UCSD-AML1 (cell line): ENCODE results near the gene GINS3.

ENCODE experiments used
- DNase-seq: peaks from one replicate; lab custom pipeline; 2025; ENCODE audit not compliant: unreplicated experiment; lab: John Stamatoyannopoulos, UW

Gene GINS3

GRCh38 chr16:58422809-58423208 lies 30.5 kb downstream of the GINS3 start:
- no peak for DNase-seq

GRCh38 chr16:58425245-58425644 lies 33.0 kb downstream of the GINS3 start:
- no peak for DNase-seq

DNA sequence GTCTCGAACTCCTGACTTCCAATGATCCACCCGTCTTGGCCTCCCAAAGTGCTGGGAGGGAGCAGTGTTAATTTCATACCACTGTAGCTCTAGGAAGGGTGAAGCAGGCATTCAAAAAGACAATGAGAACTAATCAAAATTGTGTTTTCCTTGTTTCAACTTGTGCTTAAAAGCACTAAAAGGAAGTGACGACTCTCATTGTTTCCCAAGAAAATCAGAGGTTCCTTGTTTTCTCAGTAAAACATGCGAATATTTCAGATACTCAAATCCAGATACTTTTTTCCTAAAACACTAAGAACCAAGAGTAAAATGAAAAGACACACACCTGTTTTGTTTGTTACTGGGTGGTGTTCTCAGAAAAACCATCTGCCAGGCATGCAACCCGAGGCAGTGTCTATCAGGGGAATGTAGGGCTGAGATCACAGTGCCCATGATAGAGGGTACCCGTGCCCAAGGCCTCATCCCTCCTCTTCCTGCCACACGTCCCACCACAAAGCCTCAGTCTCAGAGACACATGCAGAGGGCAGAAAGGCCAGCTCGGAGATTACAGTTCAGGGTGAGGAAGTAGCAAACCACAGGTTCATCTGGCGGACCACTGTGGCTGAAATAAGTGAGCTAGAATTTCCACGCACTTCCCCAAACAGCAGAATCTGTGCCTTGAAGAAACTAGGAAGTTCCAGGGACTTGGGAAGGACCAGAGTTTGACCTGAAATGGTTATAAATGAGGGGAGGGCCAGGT lies 33.7 kb downstream of the GINS3 start:
- peak; percentile 80 for DNase-seq

DNA sequence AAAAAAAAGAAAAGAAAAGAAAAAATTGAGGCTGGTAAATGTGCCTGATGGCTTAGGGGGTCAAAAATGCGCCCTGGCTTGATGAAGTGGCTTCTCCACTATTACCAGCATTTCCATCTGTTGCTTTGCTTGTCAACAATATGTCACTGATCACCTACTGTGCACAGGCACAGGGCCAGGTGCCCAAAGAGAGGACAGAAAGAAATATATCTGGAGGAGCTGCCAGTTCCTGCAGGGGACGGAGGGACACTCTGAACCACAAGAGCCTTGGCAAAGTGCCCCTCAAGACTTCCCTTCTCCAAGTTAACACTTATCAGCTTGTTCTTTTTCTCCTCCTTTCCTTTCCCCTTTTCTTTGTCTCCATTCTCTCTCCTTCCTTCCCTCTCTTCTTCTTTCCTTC lies 34.7 kb downstream of the GINS3 start:
- DNase-seq, result no peak

DNA sequence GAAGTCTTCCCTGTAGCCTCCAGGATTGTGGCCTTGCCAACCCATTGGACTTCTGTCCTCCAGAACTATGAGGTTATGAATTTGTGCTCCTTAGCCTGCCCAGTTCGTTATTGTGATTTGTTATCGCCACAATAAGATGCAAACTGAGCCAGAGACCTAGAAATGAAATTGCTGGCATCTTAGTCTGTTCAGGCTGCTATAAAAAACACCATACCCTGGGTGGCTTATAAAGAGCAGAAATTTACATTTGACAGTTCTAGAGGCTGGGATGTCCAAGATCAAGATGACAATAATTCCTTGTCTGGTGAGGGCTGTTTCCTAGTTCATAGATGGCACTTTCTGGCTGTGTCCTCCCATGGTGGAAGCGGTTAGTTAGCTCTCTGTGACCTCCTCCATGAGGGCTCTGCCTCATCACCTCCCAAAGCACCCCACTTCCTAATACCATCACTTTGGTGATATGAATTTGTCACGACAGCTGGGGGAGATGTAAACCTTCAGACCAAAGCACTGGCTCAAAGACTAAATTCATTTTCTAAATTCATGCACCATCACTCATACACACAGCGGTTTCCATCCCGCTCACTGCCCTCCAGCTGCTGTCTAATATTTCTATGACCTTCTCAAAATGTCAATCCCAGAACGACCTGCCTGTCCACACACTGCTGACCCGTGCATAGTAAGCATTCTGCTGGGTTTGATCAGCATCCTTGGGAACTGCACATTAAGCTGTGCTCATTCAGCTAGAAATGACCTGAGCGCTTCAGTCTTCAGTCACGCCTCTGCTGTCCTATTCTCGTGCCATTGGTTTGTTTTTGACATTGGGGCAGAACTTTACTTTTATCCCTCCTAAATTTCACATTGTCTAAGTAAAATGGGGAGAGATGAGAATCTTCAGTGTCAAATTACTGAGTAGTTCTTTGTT lies 36.6 kb downstream of the GINS3 start:
- DNase-seq, result no peak

GRCh38 chr16:58430718-58431117 lies 38.4 kb downstream of the GINS3 start:
- no peak for DNase-seq

DNA sequence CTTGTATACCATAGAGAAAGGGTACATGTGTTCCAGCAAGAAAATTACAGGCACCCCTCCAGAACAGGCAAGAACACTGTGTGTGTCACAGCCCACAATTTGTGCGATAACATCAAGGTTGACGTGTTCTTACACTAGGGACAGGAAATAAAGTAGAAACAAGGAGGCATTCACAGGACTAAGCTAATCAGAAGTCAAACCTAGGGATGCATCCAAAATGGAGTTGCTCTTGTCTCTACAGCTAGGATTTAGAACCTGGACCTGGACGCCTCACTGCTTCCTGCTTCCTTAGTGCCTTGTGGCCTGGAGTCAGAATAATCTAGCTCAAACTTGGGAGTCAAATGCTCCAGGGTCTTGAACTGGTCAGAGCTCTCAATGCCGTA lies 41.3 kb downstream of the GINS3 start:
- no peak for DNase-seq

- no peak for DNase-seq
Observed at GRCh38 chr16:58435779-58436178, 43.5 kb downstream of the GINS3 start.

DNA sequence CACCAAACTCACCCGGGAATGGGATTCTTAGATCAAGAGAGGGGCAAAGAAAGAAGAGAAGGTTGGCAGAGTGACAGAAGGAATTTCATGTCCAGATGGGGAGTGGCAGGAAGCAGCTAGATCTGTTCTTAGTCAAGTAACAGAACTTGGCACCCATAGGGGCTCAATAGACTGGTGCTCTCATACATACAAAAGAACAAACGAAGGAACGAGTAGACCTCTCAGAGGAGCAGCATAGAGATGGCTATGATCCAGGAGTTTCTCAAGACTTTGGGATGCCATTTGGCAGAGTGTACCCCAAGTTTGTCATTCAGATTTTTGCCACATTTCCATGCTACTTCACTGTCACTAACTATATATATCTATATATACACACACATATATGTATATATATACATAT lies 47.9 kb downstream of the GINS3 start:
- no peak for DNase-seq

DNA sequence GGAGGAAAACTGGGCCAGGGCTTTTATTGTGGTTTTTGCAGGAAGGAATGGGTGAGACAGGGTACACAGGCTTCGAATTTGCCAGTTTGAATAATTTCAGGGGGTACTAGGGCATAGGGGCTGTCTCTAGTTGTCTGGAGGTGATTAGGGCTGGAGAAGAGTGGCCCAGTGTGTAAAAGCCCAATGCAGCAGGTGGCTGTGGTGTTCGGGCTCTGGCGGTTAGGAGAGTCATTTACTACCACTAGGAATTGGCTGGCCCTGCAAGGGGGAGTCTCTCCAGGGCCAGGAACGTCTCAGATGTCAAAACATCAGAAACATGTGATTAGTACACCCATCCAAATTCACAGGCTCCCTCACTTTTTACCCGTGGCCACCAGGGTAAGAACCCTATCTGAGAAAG lies 50.3 kb downstream of the GINS3 start:
- DNase-seq, result no peak

DNA sequence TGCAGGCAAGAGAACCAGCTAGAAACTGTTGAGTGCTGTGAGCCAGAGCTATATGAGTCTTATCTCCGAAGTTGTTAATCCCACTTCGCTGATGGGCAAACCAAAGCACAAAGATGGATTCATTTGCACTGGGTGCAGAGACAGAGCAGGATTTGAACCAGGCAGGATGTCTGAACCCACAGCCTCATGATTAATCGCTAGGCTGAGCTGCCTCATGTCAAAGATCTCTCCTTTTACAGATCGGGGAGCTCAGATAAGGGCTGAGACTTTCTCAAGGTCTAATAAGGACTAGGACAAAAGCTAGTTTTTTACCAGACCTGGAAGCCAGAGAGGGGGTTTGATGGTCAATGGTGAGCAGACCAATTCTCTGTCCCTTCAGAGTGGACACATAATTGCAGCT lies 51.5 kb downstream of the GINS3 start:
- no peak for DNase-seq

DNA sequence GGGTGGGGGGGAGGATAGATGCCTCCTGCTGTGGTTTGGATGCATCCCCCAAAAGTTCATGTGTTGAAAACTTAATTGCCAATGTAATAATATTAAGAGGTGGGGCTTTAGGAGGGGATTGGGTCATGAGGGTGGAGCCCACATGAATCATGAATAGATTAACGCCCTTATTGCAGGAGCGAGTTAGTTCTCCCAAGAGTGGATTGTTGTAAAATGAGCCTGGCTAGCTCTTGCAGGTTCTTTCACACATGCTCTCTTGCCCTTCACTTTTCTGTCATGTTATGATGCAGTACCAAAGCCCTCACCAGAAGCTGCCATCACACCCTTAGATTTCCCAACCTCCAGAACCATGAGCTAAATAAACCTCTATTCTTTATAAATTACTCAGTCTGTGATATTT lies 52.0 kb downstream of the GINS3 start:
- no peak for DNase-seq

DNA sequence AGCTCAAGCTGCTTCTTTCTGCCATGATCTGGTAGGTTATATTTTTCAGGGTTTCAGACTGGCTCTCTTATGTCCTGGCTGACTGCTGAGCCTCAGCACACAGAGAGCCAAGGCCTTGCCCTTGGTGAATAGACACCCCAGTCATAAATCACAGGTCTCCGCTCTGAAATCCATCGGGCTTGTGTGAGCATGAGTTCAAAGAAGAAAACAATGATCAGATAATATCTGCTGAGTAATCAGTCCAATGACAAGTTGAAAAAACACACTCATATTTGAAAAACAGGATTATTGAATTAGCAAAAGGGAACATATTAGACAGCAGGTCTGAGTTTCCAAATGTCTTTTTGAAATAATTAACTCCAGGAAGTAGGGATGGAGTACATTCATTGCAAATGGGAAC lies 56.6 kb downstream of the GINS3 start:
- no peak for DNase-seq

GRCh38 chr16:58449306-58449705 lies 57.0 kb downstream of the GINS3 start:
- DNase-seq, result no peak

GRCh38 chr16:58449768-58450167 lies 57.5 kb downstream of the GINS3 start:
- DNase-seq, result peak; percentile 19

DNA sequence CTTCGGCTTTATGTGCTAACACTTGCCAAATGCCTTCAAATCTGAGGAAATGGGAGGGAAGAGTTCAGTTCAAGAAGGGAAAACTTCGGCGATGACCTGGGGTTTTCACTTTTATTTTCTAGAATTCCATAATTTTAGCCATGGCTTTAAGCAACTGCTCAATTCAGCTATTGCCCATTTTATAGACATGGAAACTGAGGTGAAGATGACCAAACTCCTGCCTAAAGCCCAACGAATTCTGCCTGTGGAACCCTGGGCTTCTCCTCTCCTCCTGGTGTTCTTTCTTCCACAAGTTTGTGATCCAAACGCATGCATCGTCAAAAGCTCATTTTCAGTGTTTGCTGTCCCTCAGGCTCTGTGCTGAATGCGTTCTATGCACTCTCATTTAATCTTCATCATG lies 58.3 kb downstream of the GINS3 start:
- DNase-seq, result no peak

DNA sequence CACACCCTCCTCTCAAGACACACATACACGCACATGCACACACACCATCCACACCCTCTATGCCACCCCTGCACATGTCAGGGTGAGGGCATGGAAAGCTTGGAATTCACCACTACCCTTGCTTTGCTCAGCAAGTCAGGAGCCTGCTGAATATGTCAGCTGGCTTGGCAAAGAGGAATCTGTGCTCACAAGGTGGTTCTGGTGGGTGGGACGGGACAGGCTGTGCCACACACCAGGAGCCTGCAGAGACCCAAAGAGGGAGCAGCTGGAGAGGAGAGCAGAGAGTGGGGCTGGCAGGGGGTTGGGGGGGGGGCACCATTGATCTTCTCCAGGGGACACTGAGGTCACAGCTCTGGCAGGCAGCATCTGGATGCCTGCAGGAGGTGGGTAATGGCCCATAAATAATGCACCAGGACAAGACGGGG lies 59.0 kb downstream of the GINS3 start:
- no peak for DNase-seq

DNA sequence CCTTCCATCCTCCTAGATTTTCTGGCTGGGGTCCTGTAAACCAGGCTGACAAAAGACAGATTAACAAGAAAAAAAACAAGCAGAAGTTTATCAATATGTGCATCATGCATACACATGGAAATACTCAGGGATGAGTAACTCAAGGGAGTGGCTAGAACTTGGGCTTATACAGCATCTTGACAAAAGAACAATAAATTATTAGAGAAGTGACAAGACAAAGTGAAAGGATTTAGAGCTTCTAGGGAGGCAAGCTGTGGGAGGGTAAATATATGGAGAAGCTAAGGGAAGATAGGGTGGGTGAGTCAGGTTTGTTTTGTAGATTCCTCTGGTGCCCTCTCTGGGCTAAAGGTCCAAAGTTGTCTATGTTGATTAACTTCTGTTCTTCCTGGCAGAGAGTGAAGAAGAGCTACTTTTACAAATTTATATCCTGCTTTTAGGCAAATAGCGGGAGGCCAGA lies 59.7 kb downstream of the GINS3 start:
- DNase-seq, result no peak

DNA sequence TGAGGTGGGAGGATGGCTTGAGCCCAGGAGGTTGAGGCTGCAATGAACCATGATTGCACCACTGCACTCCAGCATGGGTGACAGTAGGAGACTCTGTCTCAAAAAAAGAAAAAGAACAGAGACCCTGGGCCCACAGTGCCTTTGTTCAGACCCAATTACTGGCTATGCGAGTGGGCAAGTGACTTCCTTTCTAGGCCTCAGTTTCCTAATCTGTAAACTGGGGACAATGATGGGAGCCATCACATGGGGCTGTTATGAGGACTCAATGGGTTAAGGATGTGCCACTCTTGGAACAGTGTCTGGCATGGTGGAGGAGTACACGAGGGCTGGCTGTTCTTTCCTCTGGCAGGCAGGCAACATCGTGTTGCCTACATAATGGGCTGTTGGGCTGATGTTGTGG lies 60.4 kb downstream of the GINS3 start:
- DNase-seq, result no peak

DNA sequence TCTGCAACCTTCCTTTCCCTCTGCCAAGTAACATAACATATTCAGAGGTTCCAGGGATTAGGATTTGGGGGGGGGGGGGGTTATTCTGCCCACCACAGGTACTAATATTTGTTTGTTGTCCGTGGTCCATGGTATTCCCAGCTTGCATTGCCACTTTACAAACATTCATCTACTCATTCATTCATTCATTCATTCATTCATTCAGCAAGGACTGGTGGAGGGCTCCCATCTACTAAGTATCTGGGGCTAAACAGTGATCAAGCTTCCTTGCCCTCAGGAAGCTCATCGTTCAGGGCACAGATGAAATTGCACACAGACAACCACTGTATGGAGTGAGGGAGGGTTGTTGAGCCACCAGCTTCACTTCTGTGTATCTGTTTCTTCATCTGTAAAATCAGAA lies 61.9 kb downstream of the GINS3 start:
- DNase-seq, result no peak

DNA sequence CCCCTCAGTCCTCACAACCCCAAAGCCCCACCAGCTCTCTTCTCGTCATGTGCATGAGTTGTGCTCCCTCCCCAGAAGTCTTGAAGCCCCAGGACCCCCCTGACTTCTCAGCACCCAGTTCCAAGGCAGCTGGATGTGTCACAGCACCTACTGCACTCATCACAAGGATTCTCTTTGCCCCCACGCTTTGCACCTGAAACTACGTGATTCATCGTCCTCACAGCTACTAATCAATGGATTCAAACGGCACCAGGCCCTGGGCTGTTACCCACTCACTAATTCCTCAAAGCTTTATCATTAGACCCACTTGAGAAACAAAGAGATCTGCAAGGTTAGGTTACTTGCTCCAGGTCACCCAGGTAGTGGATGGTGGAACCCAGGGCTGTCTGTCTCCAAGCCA lies 62.6 kb downstream of the GINS3 start:
- DNase-seq, result no peak
